GM19193 (cell line): ENCODE results near the gene IQCK.

Source experiments
- POLR2A ChIP-seq: IDR thresholded peaks from 4 replicates; pipeline ENCODE4 v1.6.1; 2011; ENCODE audit not compliant: insufficient read depth, insufficient read length; ENCODE audit errors: extremely low read depth

The IQCK gene

DNA sequence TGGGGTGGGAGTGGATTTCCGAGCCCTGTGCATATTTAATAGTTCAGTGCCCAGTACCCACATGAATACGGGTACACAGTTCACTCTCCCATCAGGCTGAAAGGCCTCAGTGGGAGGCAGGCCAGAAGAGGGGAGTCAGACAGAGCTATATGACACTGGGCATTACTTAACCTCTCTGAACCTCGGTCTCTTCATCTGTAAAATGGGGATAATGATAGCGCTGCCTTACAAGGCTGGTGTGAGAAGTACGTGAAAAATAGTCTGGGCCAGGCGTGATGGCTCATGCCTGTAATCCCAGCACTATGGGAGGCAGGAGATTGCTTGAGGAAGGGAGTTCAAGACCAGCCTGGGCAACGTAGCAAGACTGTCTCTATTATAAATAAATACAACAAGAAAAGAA lies 163.0 kb downstream of the IQCK start:
- no peak for TF ChIP-seq POLR2A

DNA sequence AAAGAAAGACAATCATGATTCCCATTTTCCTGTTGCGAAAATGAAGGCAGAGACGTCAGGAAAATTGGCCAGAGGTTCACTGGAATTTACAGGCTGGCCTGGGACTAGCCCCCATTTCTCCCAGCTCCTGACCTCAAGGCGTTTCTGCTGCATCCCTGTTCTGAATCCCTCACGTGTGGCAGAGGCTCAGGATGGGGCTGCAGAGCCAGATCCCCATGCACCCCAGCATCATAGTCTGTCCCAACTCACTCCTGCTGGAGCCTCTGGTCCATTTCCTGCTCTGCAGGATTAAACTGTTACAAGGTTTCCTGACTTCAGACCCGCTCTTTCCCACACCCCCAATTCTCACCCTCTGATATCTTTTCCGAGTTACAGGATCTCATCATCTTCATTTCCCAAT lies 163.7 kb downstream of the IQCK start:
- no peak for TF ChIP-seq POLR2A

DNA sequence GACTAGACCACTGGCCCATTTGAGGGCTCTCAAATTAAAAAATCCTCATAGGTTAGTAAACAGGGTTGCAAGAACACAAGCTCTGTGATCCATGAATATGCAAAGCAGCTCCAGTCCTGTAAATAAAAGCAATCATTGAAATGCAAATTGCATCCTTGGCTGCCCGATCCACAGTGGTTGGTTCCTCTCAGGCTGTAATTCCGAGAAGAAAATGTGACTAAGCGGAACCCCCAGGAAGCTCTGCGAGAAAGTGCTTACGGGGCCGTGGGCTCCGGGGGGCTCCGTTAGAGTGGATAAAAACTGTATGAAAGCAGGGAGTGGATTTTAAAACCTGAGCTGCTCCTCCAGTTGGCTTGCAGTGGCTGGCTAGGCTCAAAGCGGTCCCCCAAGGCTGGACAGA lies 164.1 kb downstream of the IQCK start:
- TF ChIP-seq POLR2A, result no peak

GRCh38 chr16:19882646-19883045 lies 164.6 kb downstream of the IQCK start:
- TF ChIP-seq POLR2A, result no peak

DNA sequence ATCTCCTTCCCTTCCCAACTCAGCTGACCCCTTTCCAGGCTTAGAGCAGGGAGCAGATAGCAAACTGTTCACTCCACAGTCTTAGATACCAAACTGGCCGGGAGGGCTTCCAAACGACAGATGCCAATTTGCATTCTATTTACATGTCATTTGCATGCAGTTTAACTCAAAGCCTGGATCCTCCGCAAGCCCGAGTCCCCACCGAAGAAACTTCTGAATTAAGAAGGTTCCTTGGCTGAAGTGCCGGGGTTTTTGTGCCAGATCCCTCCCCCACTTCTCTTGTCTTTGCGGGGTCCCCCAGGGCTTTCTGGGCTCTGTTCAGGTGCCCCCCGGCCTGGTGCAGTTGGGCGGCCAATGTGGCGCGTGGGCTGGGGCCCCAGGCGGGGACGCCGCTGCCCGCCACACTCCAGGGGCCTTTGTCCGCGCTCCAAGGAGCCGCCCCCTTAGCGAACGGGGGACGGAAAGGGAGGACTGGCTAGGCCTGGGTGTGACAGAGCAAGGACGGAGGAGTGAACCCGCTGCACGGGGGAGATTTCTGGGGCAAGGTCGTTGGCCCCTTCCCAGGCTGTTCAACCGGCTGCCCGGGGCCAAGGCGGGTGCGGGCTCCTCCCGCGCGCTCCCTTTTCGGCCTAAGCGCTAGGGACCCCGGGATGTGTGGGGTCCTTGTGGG lies 165.4 kb downstream of the IQCK start:
- TF ChIP-seq POLR2A, result no peak

DNA sequence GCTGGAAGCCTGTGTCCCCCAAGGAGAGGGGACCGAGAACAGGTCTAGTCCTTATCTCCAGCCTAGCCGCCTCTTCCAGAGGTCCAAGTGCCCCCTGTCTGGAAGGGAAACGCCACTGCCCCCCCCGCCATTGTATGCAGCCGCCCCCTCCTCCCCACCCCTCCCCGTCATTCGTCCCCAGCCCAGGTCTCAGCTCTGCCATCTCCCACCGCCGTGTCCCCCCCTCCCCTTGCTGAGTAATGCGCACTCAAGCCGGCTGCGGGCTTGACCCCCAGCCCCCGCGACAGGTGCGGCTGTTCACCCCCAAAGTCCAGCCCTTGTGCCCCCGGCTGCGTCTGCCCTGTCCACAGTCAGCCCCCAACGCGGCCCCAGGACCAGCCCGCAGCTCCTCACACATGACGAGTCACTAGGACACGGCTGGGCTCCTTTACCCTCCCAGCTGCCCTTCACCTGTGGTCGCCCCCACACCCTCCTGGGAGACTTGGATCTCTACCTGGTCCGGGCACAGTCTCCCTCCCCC lies 166.0 kb downstream of the IQCK start:
- no peak for TF ChIP-seq POLR2A

- TF ChIP-seq POLR2A, result no peak
These were observed 166.8 kb downstream of the IQCK start, which contains the start of gene GPRC5B for GRCh38 chr16:19884611-19885450. Gene GPRC5B, minus strand, starts transcription at chr16:19884848. Its CDS starts 12,003 bp downstream, at chr16:19872845.

GRCh38 chr16:19885451-19886072 lies 167.5 kb downstream of the IQCK start:
- no peak for TF ChIP-seq POLR2A

DNA sequence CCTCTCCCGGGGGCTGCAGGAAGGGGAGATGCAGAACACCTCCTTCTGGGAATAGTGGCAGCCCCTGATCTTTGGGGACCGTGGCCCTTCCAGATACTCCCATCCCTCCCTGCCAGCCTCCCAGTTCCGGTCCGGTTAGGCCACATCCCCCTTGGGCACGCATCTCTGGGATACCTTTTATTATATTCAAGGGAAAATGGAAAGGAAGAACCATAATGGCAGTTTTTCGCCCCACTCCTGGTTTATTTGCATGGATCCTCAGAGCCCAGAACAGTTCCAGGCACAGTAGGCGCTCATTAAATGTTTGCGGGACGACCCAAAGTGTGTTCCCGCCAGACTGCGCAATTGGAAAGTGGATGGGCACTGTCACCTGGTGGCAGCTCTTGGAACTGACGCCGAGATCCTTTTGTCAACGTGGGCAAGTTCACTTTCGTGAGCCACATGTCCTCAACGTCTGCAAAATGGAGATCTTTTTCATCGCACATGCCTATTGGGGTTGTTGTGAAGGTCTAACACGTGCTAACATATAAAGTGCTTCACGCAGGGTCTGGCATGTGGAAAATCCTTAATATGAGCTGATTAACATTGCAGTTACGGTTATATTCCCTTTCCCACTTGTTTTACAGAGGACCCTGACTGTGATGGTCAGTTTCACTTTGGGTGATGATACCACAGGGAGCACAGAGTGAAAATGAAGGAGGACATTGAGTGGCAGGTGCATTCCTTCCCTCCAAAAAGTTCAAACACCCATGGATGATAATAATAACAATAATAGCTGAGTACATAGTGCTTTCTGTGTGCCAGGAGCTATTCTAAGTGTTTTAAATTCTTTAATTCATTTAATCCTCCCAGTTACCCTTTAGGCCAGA lies 168.2 kb downstream of the IQCK start:
- TF ChIP-seq POLR2A, result no peak

DNA sequence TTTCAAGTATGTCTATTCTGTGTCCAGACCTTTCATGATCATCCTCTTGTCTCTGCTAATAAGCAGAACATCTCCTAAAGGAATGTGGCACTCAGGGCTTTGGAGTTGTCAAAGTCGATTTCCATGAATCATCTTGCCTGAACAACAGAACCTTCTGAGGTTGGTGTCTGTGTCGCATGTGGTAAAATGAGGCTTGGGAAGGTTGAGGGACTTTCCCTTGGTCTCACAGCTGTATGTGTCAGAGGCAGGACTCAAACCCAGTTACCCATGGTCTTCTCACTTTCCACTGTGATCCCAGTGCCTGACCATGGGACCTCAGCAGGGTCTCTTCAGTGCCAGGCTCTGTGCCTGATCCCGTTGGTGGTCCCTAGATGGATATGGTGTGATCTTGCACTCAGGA lies 170.8 kb downstream of the IQCK start:
- TF ChIP-seq POLR2A, result no peak

GRCh38 chr16:19890901-19891300 lies 172.8 kb downstream of the IQCK start:
- no peak for TF ChIP-seq POLR2A

- TF ChIP-seq POLR2A, result no peak
These were observed 174.8 kb downstream of the IQCK start for GRCh38 chr16:19892902-19893301.

GRCh38 chr16:19894586-19894985 lies 176.5 kb downstream of the IQCK start:
- no peak for TF ChIP-seq POLR2A

DNA sequence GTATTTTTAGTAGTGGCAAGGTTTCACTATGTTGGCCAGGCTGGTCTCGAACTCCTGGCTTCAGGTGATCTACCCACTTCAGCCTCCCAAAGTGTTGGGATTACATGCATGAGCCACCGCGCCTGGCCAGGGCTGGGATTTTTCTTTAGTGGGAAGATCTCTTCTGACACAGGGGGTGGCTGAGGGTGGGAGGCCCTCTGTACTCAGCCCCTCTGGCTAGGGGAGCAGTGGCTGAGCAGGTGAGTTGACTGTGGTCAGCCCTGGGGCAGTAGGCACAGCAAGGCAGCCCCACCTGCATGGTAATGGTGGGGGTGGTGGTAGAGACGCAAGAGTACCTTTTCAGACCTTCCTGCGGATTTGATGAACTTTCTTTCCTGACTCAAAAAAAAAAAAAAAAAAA lies 178.9 kb downstream of the IQCK start:
- TF ChIP-seq POLR2A, result no peak

- TF ChIP-seq POLR2A, result no peak
These were observed 180.1 kb downstream of the IQCK start for GRCh38 chr16:19898166-19898565.

DNA sequence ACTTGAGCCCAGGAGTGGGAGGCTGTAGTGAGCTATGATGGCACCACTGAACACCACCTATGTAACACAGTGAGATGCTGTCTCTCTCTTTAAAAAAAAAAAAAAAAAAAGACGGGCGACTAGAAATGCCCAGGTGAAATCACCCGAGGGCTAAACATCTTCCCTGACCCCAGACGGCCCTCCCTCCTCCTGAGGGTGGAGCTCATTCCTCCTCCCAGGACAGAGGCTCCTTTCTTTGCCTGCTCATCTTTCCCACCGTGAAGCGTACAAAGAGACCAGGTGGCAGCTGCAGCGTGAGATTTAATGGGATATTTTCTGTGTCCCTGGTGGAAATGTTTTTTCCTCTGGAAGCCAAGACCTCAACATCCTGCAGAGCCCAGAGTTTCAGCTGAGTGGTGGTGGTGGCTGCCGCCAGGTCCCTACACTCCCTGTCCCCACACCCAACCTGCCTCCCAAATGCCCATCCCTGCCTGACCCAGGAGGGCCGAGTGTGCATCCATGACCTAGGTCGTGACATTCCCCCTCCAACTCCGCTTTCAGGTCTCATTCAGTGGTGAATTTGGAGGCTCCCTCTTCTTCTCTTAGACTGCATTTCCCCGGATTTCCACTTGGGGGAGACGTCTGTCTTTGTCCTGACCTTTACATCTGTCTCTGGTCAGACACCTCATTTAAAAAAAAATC lies 181.0 kb downstream of the IQCK start:
- no peak for TF ChIP-seq POLR2A
